HG02973 (cell line): Measurements from ENCODE around the gene FOXA3.

ENCODE experiments used
- ATAC-seq: cut with Tn5 transposase; IDR thresholded peaks from one replicate; pipeline ENCODE4 v1.9.1; 2021; ENCODE audit warnings: moderate library complexity; ENCODE audit not compliant: unreplicated experiment

The FOXA3 gene

GRCh38 chr19:45863840-45864628 lies at the start of gene FOXA3:
Gene FOXA3 (plus strand): TSS chr19:45864326. CDS start chr19:45864457, 131 bp downstream.
- ATAC-seq, result no peak

- no peak for ATAC-seq
Measured at GRCh38 chr19:45814851-45815480, 49.2 kb upstream of the FOXA3 start, which contains the start of gene RSPH6A. Gene RSPH6A (minus strand): TSS chr19:45815308. CDS start chr19:45815176, 132 bp downstream.

GRCh38 chr19:45815481-45816216 lies 48.5 kb upstream of the FOXA3 start:
- no peak for ATAC-seq

DNA sequence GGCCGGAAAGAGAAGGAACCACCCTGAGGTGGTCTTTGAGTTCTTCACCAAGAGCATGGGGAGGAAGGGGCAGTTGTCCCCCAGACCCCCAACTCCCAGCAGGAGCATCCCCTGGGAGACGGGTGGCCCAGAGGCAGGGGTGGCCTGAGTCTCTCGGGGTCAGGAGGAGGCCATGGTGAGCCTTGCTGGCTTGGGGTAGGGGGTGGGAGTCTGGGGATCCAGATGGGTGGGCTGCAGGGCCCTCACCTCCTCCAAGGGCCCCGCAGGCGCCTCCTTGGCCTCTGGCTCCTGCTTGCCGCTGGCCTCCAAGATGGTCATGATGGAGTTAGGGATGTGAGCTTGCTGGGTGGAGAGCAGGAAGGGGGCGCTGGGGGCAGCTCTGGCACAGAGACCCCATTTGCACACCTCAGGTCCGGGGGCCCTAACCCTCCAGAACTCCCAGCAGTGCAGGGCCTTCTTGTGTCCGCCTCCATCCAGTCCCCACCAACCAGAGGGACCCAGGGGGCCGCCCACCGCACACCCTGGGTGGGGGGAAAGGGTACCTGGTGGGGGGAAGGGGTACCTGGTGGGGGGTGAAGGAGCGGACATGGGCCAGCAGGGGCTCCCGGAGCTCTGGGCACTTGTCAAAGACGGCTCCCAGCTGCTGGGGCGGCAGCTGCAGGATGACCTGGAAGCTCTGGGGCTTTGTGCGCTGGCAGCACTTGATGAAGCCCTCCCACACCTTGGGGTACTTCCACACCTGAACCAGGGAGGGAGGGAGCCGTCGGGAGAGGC lies 47.7 kb upstream of the FOXA3 start:
- no peak for ATAC-seq

DNA sequence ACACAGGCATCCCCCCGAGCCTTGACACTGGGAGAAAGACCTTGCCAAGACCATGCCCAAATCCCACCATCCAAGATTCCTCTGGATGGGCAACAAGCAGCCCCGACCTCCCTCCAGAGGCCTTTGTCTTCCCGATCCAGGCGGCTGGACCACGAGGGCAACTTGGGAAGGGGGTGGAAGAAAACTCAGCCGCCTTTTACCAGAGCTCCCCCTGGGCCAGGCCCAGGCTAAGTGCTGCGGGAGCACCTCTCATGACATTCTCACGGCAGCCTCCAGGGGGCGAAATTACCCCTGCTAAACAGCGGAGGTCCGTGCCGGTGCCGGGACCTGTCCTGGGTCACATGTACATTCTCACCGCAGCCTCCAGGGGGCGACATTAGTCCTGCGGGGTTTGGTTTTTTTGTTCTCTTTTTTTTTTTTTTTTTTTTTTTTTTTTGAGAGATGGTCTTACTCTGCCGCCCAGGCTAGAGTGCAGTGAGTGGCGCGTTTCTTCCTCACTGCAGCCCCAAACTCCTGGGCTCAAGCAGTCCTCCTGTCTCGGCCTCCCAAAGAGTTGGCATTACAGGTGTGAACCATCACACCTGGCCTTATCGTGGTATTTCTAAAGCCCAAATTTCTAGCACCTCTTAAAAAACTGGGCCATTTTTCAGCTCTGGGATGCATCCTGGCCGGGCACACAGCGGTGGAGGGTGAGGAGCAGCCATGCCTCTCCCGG lies 47.0 kb upstream of the FOXA3 start:
- ATAC-seq, result peak; percentile 72

GRCh38 chr19:45817725-45818301 lies 46.3 kb upstream of the FOXA3 start:
- no peak for ATAC-seq

GRCh38 chr19:45819769-45820168 lies 44.4 kb upstream of the FOXA3 start:
- ATAC-seq, result no peak

DNA sequence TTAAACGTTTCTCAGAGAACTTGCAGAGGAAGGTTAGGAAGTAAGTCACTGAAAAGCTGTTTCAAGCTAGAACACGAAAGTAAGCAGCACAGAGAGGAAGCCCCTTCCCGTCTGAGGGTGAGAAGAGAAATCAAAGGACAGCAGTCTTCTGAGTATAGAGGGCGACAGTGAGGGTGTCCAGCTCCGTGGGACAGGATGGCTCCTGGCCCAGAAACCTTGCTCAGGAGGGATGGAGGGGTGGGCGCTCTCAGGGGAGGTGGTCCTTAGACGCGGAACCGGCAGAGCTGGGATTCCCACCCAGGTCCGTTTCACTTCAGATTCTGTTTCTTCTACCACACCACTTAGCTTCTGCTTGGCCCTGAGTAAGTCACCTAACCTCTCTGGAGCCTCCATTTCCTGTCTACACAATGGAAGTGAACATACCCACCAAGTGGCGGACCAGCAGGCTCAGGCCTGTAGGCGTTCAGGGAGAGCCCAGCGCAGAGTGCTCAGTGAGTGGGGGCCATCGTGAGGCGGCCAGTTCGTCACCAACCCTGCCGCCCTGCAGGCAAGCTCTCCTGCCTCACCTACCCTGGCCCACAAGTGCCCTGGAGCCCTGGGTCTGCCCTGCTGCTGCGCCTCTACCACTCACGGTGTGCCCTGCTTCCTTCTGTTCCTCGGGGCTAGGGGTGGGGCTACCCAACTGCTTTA lies 43.6 kb upstream of the FOXA3 start:
- no peak for ATAC-seq

GRCh38 chr19:45821103-45821521 lies 43.0 kb upstream of the FOXA3 start:
- no peak for ATAC-seq

- ATAC-seq, result no peak
Measured at GRCh38 chr19:45821570-45821969, 42.6 kb upstream of the FOXA3 start.

DNA sequence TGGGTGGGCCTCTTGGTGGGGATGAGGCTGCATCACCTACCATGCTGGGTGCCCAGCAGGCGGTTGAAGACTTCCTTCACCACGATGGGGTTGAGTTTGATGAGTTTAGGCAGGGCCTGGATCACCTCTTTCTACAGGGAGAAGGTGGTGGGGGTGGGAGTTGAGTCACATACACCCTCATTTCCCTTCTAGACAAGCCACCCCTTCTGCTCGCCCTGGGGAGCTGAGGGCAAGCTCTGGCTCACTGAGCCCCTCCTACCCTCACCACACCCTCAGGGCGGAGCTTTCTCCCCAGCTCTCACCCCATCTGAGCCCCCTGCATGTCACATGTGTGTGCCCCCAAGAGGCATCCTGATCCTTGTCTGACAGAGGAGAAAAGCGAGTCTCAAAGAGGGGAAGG lies 41.4 kb upstream of the FOXA3 start:
- ATAC-seq, result no peak

- no peak for ATAC-seq
Measured at GRCh38 chr19:45823182-45823581, 40.9 kb upstream of the FOXA3 start.

GRCh38 chr19:45824041-45824471 lies 40.1 kb upstream of the FOXA3 start:
- no peak for ATAC-seq

GRCh38 chr19:45824531-45825262 lies 39.4 kb upstream of the FOXA3 start:
- ATAC-seq, result no peak

DNA sequence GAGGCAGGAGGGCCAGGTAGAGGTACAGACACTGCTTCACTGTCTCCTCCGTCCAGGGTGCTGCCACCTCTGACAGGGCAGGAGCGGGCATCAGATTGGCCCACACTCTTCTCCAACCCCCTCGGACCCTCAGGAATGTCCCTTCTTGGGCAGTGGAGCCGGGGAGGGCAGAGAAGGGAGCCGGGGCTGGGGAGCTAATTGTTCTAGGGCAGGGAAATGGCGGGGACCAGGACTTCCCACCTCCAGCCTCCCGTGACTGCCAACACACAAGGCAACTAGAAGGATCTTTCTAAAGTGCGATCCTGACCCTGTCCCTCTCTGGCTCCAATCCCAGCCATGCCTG lies 38.9 kb upstream of the FOXA3 start:
- ATAC-seq, result no peak

DNA sequence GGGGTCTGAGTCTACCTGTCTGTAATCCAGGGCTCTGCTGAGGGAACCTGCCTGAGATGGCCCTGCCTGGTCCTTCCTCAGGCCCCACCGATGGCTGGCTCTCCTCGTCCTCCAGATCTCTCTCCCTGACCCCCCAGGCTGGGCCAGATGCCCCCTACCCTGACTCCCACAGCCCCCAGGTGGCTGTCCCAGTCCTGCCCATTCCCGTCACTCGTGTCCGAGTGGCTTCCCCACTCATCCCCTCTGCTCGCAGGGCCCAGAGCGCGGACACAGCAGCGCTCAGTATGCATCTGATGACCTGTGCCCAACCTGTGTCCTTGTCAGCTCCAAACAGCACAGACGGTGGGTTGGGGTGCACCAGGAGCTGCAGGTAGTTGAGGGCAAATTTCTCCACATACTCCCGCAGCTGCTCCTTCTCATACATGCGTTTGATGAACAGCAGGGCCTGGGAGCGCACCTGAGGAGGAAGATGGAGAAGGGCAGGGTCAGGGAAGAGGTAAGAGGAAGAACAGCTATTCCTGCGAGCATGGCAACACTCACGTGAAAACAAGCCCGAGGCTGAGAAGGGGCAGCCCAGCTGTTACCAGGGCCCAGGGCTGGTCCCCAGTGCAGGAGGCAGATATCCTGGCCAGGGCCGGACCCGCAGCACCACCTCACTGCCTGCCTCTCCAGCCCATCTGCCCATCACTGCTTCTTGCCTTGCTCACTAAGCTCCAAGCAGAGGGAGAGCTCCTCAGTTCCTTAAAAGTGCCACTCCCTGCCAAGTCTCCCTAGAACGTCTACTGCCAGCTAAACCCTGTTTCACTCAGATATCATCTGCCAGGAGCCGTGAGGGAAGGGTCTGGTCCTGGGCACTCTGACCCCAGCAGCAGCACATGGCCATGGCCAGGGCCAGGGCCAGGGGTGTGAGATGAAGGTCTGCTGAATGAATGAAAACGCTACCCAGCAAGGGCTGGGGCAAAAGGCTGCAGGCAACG lies 37.9 kb upstream of the FOXA3 start:
- ATAC-seq, result no peak

DNA sequence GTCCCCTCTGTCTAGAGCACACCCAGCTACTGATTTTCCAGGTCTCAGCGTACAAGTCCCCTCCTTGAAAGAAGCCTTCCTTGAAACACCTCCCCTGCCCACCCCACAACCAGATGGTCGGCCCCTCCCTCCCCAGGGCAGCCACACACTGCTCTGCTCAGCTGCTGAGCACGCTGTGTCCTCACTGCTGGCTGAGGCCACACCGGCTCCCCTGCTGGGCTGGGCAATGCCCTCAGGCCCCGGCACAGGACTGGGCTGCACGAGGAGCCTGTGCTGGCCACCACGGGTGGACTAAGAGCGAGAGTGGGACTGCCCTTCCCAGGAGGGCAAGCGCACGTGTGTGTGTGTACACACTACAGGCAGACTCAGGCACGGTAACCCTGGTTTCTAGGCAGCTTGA lies 37.2 kb upstream of the FOXA3 start:
- ATAC-seq, result no peak
